Spinal cord (tissue), 10 donors: Measurements from ENCODE around the gene IL17RA. TPM values are rescaled to one million over a fixed set of nuclear protein-coding genes. Genes with fewer than 3 reads are reported as not detected.
A peak's percentile ranks its signal among the peaks of the same experiment; 100 is the strongest.

Source experiments
- DNase-seq, 6 donors: peaks; one replicate each; pipeline versions ENCODE4 v3.0.0 to v3.0.0-alpha.2; 2013 to 2015; ENCODE audit warnings: low spot score in 6 of 6, low read depth in 4 of 6
- H3K27ac ChIP-seq: one replicate; pipeline ENCODE4 v1.5.1; 2013; ENCODE audit warnings: low read depth, low read length, control low read depth
- H3K27me3 ChIP-seq: one replicate; pipeline ENCODE4 v1.6.1; 2013; ENCODE audit warnings: low read length; ENCODE audit not compliant: control insufficient read depth, insufficient read depth
- H3K36me3 ChIP-seq: one replicate; pipeline ENCODE4 v1.6.1; 2013; ENCODE audit warnings: low read length; ENCODE audit not compliant: control insufficient read depth, insufficient read depth
- H3K4me1 ChIP-seq: one replicate; pipeline ENCODE4 v1.6.1; 2013; ENCODE audit warnings: low read length; ENCODE audit not compliant: control insufficient read depth, insufficient read depth
- H3K4me3 ChIP-seq: one replicate; pipeline ENCODE4 v1.5.1; 2013; ENCODE audit warnings: low read depth, low read length, control low read depth
- H3K9me3 ChIP-seq: one replicate; pipeline ENCODE4 v1.6.1; 2013; ENCODE audit warnings: low read length; ENCODE audit not compliant: control insufficient read depth, insufficient read depth
- WGBS: methylation state at CpG from one replicate; pipeline ENCODE4 v1.1.5; 2013; ENCODE audit warnings: missing lambda C conversion rate; ENCODE audit not compliant: insufficient coverage; 5-methylcytosine and 5-hydroxymethylcytosine counted together
- polyA plus RNA-seq, 2 donors: library from polyadenylated mRNA; unstranded; fragments of 120-200 nt; gene quantifications; one replicate each; pipeline ENCODE4 v1.2.1, GENCODE V29; 2013; ENCODE audit not compliant: insufficient read length in 2 of 2
- total RNA-seq, 2 donors: library from RNA; depleted of rRNA in 1 of 2; stranded (reverse); fragments of 120-200 nt in 1 of 2; fragments of >200 nt in 1 of 2; gene quantifications; one replicate each; pipeline versions ENCODE4 v1.2.3 to v1.2.4, GENCODE V29; 2013 to 2014
- donor health status: healthy.

Gene IL17RA
- total and polyA plus RNA-seq, 4 donors, result 6.0 to 10.5 (median 7.1) TPM

GRCh38 chr22:17093081-17093480 lies 8.3 kb downstream of the IL17RA start:
- H3K27ac ChIP-seq, result no peak overlapping the region
- H3K4me1 ChIP-seq, result peaks cover 3% of the 10 kb centered on the region
- H3K9me3 ChIP-seq, result no peaks in the 10 kb centered on the region
- peaks cover 3% of the 10 kb centered on the region for H3K36me3 ChIP-seq
- no peaks in the 10 kb centered on the region for H3K27me3 ChIP-seq
- H3K4me3 ChIP-seq, result no peak overlapping the region
- 89% methylated on average over 3 of the region's 3 CpGs for WGBS
- DNase-seq, result no peak

GRCh38 chr22:17095538-17095937 lies 10.7 kb downstream of the IL17RA start:
- DNase-seq, result no peak
- H3K27ac ChIP-seq, result no peak overlapping the region
- 69% methylated on average over 5 of the region's 6 CpGs for WGBS

GRCh38 chr22:17096071-17096470 lies 11.3 kb downstream of the IL17RA start:
- Histone ChIP-seq H3K36me3 (peaks cover 7% of the 10 kb centered on the region), H3K27ac (no peak overlapping the region), H3K9me3 (no peaks in the 10 kb centered on the region), H3K27me3 (no peaks in the 10 kb centered on the region), H3K4me3 (no peak overlapping the region), H3K4me1 (peaks cover 3% of the 10 kb centered on the region)
- whole genome bisulfite sequencing, result 93% methylated on average over 6 of the region's 7 CpGs
- no peak for DNase-seq

More at GRCh38 chr22:17095538-17095937, 10.7 kb downstream of the IL17RA start:
- Histone ChIP-seq H3K27me3 (no peaks in the 10 kb centered on the region), H3K4me1 (peaks cover 3% of the 10 kb centered on the region), H3K4me3 (no peak overlapping the region), H3K36me3 (peaks cover 5% of the 10 kb centered on the region), H3K9me3 (no peaks in the 10 kb centered on the region)

GRCh38 chr22:17097062-17097461 lies 12.3 kb downstream of the IL17RA start:
- 63% methylated on average over 2 of the region's 6 CpGs for WGBS
- Histone ChIP-seq H3K4me1 (peaks cover 3% of the 10 kb centered on the region), H3K27me3 (no peaks in the 10 kb centered on the region), H3K4me3 (no peak overlapping the region), H3K9me3 (no peaks in the 10 kb centered on the region), H3K36me3 (peaks cover 12% of the 10 kb centered on the region), H3K27ac (no peak overlapping the region)
- peak in 1 of 6 donors; percentile 21 for DNase-seq

GRCh38 chr22:17097701-17098100 lies 12.9 kb downstream of the IL17RA start:
- H3K27ac ChIP-seq, result no peak overlapping the region
- H3K27me3 ChIP-seq, result no peaks in the 10 kb centered on the region
- WGBS, result 71% methylated on average over 6 of the region's 6 CpGs
- H3K9me3 ChIP-seq, result no peaks in the 10 kb centered on the region
- H3K4me3 ChIP-seq, result no peak overlapping the region
- peaks cover 3% of the 10 kb centered on the region for H3K4me1 ChIP-seq
- peaks cover 14% of the 10 kb centered on the region for H3K36me3 ChIP-seq
- DNase-seq, result no peak

GRCh38 chr22:17098379-17098819 lies 13.6 kb downstream of the IL17RA start:
- H3K4me3 ChIP-seq, result no peak overlapping the region
- peaks cover 14% of the 10 kb centered on the region for H3K36me3 ChIP-seq
- no peaks in the 10 kb centered on the region for H3K27me3 ChIP-seq
- H3K4me1 ChIP-seq, result peaks cover 3% of the 10 kb centered on the region
- no peak overlapping the region for H3K27ac ChIP-seq
- DNase-seq, result no peak
- 78% methylated on average over 6 of the region's 7 CpGs for WGBS
- no peaks in the 10 kb centered on the region for H3K9me3 ChIP-seq

- H3K4me3 ChIP-seq, result no peak overlapping the region
- H3K9me3 ChIP-seq, result no peaks in the 10 kb centered on the region
- 86% methylated on average over 5 of the region's 6 CpGs for WGBS
- DNase-seq, result no peak
- peaks cover 6% of the 10 kb centered on the region for H3K4me1 ChIP-seq
- H3K36me3 ChIP-seq, result peaks cover 22% of the 10 kb centered on the region
- no peaks in the 10 kb centered on the region for H3K27me3 ChIP-seq
- H3K27ac ChIP-seq, result no peak overlapping the region
Observed at GRCh38 chr22:17100621-17101020, 15.8 kb downstream of the IL17RA start.

- DNase-seq, result no peak
- 84% methylated on average over 13 of the region's 14 CpGs for WGBS
- Histone ChIP-seq H3K4me1 (peaks cover 8% of the 10 kb centered on the region), H3K36me3 (peaks cover 29% of the 10 kb centered on the region), H3K4me3 (no peak overlapping the region), H3K27ac (no peak overlapping the region), H3K27me3 (no peaks in the 10 kb centered on the region), H3K9me3 (no peaks in the 10 kb centered on the region)
Observed at GRCh38 chr22:17101475-17102296, 16.9 kb downstream of the IL17RA start.

- 90% methylated on average over 3 of the region's 7 CpGs for WGBS
- Histone ChIP-seq H3K4me3 (no peak overlapping the region), H3K27me3 (no peaks in the 10 kb centered on the region), H3K36me3 (peaks cover 29% of the 10 kb centered on the region), H3K9me3 (no peaks in the 10 kb centered on the region), H3K4me1 (peaks cover 8% of the 10 kb centered on the region), H3K27ac (no peak overlapping the region)
- DNase-seq, result no peak
Observed at GRCh38 chr22:17102297-17102667, 17.5 kb downstream of the IL17RA start.

GRCh38 chr22:17103351-17103750 lies 18.6 kb downstream of the IL17RA start:
- no peak overlapping the region for H3K4me3 ChIP-seq
- no peaks in the 10 kb centered on the region for H3K27me3 ChIP-seq
- no peak for DNase-seq
- WGBS, result 99% methylated on average over 8 of the region's 9 CpGs
- H3K36me3 ChIP-seq, result peaks cover 31% of the 10 kb centered on the region
- no peaks in the 10 kb centered on the region for H3K9me3 ChIP-seq
- H3K4me1 ChIP-seq, result peaks cover 5% of the 10 kb centered on the region
- no peak overlapping the region for H3K27ac ChIP-seq
